OCI-M1 (cell line): Measurements from ENCODE around the gene NHLRC4.

Experiments used
- DNase-seq: peaks from one replicate; lab custom pipeline; 2025; lab: John Stamatoyannopoulos, UW

NHLRC4 gene

DNA sequence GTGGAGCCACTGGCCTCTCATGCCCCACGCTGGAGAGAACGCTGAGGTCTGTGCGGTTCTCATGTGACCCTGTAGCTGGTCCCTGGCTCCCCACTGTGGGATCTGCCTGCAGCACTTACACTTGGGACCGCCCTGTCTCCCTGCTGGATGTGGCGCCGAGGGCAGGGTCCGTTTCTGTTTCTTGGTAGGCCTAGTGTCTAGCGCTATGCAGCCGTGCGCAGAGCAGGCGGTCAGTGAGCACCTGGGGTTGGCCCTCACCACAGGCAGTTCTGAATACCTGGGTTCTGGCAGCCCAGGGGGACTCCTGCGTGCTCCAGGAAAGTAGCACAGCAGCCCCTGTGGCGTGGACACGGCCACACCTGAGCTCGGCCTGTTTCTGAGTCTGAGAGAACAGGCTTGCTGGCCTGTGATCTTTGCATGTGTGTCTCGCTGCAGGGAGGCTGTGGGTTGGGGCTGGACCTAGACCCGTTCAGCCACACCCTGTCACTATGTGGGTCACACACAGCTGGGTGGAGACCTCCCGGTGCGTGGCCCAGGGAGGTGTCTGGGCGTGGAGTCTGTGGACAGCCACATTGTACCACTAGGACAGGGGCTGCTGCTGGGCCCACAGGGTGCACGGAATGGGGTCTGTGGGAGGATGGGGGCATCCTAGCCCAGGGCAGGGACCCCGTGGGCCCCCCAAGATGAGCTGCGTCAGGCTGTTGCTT lies 36.5 kb upstream of the NHLRC4 start:
- no peak for DNase-seq

DNA sequence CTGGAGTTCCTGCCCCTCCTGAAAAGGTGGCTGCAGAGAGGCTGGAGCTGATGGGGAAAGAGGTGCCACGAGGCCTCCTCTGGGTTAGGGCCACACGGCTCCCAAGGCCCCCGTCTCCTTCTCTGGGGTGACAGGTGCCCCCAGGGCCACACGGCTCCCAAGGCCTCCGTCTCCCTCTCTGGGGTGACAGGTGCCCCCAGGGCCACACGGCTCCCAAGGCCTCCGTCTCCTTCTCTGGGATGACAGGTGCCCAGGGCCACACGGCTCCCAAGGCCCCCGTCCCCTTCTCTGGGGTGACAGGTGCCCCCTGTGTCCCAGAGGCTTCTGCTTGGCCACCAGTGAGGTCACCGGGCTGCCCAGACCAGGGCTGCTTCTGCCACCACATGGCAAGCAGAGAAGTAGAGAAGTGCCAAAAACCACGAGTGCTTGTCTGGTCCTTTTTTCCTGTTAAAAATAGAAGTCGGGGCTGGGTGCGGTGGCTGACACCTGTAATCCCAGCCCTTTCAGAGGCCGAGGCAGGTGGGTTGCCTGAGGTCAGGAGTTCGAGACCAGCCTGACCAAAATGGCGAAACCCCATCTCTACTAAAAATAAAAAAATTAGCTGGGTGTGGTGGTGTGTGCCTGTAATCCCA lies 35.2 kb upstream of the NHLRC4 start:
- DNase-seq = no peak

DNA sequence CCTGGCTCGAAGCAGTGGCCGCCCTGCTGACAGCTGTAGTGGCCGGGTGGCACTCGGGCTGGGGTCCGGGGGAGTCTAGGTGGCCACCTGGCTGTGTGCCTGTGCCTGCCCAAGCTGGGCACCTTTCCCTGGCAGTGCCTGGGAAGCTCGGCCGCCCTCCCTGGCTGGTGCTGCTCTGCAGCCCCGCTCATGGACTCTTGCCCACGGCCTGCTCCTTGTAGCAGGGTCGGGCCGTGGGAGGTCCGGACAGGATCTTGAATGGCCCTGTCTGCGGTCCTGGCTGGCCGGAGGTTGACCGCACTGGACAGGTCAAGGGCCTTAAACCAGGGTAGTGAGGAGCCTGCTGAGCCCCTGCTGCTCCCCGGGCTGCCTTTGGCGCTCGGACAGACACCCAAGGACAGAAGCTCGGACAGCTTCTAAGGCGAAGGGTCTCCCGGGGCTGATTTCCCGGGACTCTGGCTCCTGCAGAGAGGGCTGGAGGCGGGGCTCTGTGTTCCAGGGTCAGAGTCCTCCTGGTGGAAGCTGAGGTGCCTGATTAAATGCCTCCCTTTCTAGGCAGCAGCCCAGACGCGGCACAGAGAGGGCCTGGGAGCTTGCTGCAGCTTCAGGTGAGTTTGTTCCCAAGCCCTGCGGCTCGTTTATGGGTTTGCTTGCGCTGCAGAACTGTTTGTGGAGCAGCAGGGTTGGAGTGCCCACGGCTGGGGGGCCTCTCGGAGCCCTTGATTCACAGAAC lies 33.2 kb upstream of the NHLRC4 start:
- DNase-seq = no peak

GRCh38 chr16:534135-534534 lies 32.7 kb upstream of the NHLRC4 start:
- DNase-seq = no peak

GRCh38 chr16:534856-535445 lies 31.9 kb upstream of the NHLRC4 start:
- no peak for DNase-seq

DNA sequence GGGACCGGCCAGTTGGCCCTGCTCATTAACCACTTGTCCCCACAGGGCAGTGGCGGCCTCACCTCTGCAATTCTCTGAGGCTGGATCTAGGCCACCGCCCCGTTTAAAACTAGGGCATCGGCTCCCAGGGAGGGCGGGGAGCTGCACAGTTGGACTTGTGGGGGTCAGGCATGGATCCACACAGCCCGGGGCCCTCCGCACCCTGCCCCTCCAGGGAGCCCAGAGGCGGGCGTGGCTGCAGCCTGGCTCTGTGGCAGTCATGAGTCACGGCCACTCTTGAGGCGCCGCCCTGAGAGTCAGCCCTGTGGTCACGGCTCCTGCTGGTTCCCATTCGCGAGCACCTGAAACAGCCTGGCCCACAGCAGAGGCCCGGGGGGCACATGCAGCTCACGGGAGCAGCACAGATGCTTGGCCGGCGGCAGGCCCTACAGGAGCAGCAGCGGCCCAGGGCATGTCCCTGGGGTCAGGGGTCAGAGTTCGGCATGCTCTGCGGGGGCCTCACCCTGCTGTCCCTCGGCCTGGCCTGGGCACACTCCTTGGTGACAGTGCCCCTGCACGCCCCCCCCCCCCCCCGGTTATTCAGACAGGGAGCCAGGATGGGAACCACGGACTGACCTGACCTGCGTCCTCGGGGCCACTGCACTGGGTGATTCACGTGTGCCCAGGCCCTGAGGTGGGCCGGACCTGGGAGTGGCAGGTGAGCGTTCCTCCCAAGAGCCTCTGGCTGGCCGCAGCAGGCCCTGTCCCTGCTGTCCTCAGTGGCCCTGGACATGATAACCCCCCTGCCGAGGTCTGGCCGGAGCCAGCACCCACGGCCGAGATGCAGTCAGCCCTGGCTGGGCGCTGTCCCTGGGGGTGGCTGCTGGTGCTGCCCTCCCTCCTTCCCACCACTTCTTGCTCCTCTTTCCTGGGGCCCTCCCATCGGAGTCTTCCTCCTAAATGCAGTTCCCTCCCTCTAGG lies 31.1 kb upstream of the NHLRC4 start:
- no peak for DNase-seq

- DNase-seq = no peak
Measured at GRCh38 chr16:536746-537145, 30.1 kb upstream of the NHLRC4 start.

GRCh38 chr16:537415-538335 lies 29.1 kb upstream of the NHLRC4 start:
- no peak for DNase-seq

GRCh38 chr16:539901-540530 lies 26.8 kb upstream of the NHLRC4 start:
- DNase-seq = no peak

GRCh38 chr16:540645-541340 lies 26.0 kb upstream of the NHLRC4 start:
- no peak for DNase-seq

DNA sequence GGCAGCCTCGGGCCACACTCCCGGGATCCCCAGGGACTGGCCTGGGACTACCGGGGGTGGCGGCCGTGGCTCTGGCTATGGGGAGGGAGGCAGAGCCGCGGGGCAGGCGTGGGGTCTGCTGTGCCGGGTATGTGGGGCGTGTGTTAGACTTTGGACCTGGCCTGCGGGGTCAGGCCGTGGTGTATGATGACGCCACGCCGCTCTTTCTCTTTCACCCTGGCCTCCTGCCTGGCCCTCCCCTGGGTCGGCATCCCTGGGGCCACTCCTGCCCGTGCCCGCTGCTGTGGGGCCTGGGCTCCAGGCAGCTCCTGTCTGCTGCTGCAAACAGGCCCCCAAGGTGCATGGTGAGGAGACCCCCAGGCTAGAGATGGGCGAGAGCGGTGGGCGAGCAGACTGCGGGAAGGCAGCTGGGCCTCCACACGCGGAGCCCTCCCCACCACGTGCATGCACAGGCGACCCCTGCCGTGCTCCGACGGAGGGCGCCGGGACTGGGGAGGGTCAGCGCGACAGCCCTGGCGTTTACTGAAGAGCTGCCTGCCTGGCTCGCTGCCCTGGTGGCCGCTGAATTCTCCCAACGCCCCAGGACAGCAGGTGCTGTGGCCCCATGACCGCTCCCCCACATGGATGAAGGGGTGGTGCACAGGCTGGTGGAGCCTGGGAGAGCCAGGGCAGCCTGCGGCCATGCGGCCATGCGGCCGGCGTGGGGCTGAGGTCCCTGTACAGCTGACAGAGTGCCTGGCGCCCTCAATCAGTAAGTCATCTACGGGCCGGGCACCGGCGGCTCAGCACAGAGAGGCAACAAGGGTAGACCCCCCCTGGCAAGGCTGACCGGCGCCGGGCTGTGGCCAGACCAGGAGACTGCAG lies 23.3 kb upstream of the NHLRC4 start:
- DNase-seq = no peak

DNA sequence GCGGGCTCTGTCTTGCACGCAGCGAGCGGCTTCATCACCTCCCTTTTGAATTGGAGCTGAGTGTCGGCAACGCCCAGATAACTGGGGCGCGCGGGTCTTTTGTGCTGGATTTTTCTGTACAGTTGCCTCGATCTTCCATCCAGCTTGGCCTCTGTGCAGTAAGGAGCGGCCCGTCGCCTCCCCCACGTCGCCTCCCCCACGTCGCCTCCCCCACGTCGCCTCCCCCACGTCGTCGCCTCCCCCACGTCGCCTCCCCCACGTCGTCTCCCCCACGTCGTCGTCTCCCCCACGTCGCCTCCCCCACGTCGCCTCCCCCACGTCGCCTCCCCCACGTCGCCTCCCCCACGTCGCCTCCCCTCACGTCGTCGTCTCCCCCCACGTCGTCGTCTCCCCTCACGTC lies 22.3 kb upstream of the NHLRC4 start:
- no peak for DNase-seq

- DNase-seq = no peak
Measured at GRCh38 chr16:546909-547770, 19.7 kb upstream of the NHLRC4 start.

- no peak for DNase-seq
Measured at GRCh38 chr16:548586-548985, 18.2 kb upstream of the NHLRC4 start.

DNA sequence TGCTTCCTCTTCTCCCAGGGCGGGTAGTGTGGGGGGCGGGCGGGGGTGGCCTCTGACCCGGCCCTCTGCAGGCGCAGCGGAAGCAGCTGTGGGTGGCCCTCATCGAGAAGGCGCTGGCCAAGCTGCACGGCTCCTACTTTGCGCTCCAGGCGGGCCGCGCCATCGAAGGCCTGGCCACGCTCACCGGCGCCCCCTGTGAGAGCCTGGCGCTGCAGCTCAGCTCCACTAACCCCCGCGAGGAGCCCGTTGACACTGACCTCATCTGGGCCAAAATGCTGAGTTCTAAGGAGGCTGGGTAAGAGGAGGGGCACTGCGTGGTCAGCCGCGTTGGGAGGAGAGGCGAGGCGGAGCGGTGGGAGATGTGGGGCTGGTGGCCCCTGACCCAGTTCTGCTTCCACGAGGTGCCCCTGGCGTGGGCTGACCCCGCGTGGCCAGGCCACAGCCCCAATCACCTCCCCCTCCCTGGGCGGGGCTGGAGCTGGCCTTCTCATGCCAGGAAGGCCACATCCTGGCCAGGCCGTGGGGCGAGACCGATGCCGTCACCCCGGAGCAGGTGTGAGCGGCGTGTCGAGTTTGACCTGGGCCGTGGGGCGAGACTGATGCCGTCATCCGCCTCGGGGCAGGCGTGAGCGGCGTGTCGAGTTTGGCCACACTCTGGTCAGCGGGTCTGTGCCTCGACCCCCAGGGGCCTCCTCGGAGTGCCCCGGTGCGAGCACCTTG lies 17.1 kb upstream of the NHLRC4 start:
- no peak for DNase-seq

DNA sequence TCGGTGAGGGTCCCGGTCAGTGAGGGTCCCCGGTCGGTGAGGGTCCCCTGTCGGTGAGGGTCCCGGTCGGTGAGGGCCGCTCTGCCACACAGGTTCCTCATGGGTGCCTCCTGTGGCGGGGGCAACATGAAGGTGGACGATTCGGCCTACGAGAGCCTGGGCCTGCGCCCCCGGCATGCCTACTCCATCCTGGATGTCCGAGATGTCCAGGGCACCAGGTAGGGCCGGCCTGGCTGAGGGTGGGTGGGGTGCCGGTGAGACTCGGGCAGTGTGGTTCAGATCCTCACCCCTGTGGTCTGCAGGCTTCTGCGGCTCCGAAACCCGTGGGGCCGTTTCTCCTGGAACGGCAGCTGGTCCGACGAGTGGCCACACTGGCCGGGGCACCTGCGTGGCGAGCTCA lies 15.6 kb upstream of the NHLRC4 start:
- DNase-seq = no peak

DNA sequence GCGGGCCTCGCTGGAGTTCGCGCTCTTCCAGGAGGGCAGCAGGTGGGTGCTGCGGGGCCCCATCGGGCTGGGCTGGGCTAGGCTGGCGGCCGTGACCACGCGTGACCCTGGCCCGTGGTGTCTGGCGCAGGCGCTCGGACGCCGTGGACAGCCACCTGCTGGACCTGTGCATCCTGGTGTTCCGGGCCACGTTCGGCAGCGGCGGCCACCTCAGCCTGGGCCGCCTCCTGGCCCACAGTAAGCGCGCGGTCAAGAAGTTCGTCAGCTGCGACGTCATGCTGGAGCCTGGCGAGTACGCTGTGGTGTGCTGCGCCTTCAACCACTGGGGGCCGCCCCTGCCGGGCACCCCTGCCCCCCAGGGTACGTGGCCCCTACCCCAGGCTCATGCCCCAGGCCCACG lies 14.6 kb upstream of the NHLRC4 start:
- no peak for DNase-seq
